Stimulated activated CD4-positive, alpha-beta T cell treated with anti-CD3 and anti-CD28 coated beads, Interleukin-4, amount 100 ng/mL, for 48 hours (primary cell): ENCODE measurements around the gene PAIP2B.
"Not testable (repeated sequence)": the region's sequence is repeated elsewhere in the genome, so short reads cannot be mapped to it uniquely, and the experiment has no call there.

Source experiments
- DNase-seq, 2 donors: peaks; one replicate each; pipeline ENCODE4 v3.0.0-alpha.2; 2020; ENCODE audit warnings: low read depth in 2 of 2

The PAIP2B gene

DNA sequence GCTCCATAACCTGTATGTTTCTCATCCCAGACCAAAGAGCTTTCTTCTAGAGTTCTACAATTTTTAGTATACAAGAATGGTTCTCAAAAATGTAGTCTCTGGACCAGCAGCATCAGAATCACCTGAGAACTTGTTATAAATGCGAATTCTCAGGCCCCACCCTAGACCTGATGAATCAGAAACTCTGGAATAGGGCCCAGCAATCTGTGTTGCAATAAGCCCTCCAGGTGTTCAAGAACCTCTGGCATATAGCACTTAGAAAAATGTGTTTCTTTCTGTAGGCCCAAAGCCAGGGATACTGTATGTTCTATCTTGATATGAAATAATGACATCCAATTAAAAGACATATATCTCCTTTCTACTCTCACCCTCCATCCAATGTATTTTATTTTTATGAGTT lies 10.4 kb downstream of the PAIP2B start:
- DNase-seq, result no peak

DNA sequence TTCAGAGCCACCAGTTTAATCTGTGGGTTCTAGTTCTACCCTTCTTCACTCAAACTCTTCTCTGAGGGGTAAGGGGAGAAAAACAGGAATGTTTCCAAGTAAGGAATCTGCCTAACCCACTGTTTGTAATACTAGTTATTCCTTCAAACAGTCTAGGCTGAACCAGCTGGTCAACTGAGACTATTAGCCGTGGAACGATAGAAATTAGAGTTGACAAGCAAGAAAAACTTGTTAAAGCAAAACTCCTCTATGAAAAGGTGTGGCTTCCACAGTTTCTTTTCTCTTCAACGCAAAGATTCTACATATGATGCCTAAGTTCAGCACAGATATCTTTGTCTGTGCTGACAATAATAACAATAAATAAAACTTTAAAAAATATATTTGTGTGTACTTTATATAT lies 11.5 kb downstream of the PAIP2B start:
- no peak for DNase-seq

DNA sequence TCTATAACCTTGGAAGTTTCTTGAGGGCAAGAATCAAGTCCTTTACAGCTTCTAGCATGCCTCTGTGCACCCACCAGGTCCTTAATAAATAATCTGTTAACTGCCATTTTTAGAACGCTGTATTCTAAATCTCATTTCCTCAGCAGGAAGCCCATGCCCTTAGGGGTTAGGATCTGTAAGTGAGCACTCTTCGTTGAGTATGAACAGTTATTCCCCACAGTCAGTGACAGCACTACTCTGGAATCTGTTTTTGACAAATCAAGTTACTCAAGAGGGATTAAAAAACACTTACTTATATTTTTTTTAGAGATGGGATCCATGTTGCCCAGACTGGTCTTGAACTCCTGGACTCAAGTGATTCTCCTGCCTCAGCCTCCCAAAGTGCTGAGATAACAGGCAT lies 14.6 kb downstream of the PAIP2B start:
- no peak for DNase-seq

DNA sequence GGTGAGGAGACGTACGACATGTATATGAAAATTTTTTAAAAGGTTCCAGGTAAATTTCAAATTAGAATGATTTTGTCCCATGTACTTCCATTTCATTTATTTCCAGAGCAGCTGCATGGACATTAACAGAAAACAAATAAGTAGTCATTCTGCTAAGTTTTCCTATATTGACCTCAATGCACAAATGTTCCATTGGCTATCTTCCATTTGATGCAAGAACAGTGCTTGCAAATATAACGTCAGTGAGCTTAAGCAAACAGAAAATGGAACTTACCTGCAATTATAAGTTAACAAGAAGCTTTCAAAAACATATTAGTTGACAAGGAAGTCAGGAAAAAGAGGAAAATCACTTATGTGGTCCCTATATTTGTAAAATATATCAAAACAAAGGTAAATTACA lies 16.6 kb downstream of the PAIP2B start:
- DNase-seq, result no peak

DNA sequence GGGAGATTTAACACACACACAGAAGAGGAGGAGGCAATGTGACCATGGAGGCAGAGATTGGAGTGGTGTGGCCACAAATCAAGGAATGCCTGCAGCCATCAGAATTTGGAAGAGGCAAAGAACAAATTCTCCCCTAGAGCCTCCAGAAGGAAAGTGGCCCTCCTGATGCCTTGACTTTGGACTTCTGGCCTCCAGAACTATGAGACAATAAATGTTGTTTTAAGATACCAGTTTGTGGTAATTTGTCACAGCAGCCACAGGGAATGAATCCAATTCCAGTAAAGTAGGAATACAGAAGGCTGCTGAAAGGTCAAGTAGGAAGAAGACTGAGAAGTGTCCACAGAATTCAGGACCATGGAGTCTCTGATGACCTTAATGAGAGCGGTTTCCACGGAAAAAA lies 18.1 kb downstream of the PAIP2B start:
- no peak for DNase-seq

DNA sequence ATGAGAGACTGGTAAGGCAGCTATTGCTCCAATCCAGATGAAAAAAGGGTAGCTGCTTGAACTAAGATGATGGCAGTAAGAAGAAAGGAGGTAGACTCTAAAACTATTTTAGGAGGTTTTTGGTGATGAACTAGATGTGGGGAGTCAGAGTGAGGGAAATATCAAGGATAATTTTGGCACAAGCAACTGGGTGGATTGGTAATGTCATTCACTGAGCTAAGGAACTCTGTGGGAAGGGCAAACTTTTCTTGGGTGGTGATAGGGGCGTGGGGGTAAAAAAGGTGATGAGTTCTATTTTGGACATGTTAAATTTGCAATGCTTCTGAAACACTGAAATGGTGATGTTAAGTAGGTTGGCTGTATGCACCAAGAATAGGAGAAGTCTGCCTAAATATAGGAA lies 19.3 kb downstream of the PAIP2B start:
- no peak for DNase-seq

DNA sequence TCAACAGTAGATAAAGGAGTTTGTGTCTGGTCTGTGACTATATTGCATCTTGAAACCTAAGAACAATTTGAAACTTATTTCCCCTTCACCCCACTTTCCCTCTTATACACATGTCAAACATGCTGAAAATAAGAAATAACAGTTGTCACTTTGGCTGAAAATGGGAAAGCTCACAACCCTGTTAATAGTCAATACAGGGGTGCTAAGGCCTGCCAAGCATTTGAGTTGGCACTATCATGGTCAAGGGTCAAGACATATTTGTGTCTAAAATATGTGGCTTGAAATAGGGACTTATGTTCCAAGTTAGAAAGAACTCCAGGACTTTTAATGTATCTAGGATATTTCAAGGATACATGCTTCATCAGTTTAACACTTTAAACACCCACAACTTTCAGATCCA lies 20.6 kb downstream of the PAIP2B start:
- no peak for DNase-seq

DNA sequence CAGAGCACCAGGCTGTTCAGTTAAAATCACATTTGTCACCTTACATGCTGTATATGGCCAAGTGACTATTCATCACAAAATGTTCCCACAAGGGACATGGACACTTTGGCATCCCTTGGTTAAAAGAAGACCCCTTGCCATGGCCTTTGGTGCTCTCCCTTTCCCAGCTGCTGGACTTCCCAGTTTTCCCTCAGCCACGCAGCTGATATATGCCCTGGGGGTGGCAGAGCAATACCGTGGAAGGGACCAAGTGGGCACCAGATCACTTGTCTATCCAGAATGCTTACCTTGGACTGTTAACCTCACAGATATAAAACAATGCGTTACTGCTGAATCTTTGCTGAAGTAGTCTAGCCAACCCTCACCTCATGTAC lies 35.3 kb downstream of the PAIP2B start:
- no peak for DNase-seq

DNA sequence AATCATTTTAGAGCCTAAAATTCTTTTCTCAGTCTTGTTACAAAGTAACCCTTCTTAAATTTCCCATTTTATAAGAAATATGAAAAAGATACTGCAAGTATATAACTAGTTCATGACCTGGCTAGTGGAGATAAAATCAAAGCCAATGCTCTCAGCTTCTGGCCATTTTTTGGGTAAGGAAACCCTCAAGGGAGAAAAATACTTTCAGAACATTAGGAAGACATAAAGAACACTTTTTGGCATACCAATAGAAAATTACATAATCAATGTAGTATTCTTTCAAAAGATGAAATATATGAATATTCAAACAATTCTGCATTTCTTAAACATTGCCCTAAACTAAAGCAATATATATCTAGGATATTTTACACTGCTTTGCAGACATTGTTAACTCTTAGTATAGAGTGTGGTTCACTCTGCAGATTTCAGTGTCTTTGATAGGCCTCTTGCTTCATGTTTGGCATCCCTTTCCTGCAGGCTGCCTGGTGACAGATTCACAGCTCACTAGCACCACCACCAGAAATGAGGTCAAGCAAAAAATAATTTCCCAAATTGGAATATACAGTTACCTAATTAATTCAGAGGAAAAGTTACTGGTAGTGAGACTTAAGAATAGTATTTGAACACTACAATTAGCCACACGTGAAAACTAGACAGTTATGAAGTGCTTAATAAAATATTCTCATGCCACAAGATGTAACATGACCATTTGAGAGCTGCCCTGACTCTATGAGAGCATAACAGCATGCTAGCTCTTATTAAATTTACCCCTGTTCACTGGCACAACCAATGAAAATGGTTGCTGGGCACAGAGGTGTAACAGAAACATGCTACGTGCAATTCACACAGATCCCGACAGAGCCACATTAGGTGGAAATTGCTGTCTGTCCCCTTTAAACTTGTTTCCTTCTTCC lies 36.0 kb downstream of the PAIP2B start:
- no peak for DNase-seq

DNA sequence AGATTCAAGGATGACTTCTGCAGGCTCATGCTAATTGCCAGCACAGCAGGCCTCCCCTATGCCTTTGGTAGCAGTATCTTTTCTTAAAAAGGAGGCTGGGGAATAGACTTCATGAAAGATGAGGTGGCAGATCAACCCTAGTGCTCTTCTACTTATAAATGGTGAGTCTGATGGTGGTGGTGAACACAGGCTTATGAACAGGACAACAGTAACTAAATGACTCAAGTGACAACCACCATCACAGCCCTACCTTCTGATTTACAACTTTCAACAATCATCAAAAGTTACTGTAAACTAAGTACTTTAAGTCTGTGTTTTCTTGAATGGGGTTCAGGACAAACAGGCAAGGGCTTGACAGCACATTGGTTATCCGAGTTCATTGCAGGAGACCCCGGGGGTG lies 39.3 kb downstream of the PAIP2B start:
- no peak for DNase-seq

DNA sequence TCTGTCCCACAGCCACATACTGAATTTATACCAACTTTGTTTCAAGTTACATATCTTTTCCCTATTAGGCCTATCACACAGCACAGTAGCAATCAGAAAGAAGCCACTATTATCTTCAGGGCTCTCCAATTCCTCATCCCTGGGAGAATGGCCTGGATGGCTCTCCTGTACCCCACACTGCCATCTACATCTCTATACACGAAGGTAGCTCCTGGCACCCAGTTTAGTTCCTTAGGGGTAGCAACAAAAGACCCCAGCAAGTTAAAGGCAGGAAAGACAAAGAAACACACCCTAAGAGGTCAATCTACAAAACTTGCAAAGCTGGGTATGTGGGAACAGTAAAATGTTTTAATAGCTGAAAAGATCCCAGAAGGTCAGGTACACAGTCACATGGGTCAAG lies 39.9 kb downstream of the PAIP2B start:
- no peak for DNase-seq

DNA sequence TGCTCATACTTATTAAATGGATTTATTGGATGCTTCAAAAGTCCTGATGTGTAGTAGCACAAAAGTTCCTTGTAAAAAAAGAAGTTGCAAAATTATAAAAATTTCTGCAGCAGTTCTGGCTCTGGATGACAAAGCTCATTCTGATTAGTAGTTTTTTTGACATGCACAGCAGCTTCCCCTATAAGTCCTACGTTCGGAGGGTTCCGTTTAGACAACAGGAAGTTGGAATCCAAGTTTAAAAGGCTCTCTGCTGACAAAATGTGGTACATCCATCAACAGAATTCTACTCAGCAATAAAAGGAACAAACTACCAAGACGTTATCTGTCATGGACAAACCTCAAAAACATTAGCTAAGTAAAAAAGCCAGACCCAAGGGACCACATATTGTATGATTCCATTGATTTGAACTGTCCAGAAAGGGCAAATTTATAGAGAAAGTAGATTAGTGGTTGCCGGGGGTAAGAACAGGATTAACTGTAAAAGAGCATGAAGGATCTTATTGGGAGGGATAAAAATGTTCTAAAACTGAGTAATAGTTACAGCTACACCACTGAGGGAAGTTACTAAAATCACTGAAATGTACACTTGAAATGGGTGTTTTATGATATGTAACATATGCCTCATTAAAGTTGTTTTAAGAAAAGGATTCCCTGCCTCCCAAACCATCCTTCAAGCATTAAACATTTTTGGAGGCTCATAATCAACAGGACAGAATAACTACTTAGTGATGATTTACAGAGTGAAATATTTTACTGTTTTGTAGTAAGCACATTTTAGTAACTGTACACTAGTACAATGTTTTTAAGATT lies 43.4 kb downstream of the PAIP2B start:
- not testable (repeated sequence) for DNase-seq

DNA sequence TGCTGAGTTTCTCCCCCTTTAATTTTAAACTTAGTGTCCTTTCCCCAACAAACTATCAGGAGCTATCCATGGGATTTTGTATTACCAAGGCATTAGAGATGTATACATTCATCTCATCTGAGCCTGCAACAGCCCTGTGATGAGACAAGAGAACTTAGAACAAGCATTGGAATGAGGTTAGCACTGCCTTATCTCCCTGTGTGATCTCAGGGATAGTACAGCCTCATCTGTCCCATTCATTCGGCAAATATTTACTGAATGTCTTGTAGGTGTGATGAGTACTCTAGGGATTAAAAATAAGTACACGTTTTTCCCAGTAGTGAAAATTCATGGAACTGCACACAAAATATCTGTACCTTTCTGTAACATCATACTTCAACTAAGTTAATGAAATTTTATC lies 45.6 kb downstream of the PAIP2B start:
- no peak for DNase-seq

DNA sequence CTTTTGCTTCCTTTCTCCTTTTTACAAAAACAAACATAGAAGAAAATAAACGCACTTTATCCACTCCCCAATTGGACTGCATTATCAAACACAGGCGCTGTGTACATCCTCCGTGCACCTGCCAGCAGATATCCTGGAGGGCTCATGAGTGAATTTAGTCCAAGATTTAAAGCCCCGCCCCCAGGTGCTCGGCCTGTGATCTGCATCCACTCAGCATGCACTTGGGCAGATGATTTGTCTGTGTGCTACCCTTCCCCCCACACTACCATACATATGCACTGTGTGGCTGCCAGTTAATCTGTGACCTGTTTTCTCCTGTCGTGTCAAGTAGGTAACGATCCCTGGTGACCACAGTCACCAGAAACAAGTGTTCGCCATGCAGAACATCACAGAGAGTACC lies 48.1 kb downstream of the PAIP2B start:
- DNase-seq, result not testable (repeated sequence)

DNA sequence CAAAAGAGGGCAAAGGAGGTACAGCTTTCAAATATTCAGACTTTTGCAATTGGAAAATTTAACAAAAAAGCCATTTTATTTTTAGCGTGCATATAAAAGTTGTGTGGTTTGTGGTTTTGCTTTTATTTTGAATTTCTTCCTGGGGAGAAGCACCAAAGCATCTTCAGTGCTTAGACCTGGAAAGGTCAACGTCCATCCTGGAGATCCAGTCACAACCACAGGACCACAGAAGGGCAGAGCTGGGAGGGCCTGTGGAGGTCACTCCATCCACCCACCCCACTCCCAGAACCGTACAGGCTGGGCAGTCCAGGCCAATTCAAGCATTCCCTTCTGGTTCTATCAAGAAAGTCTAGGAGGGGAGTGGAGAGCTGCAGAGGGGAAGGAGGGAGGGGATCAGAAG lies 52.7 kb downstream of the PAIP2B start:
- DNase-seq, result no peak

DNA sequence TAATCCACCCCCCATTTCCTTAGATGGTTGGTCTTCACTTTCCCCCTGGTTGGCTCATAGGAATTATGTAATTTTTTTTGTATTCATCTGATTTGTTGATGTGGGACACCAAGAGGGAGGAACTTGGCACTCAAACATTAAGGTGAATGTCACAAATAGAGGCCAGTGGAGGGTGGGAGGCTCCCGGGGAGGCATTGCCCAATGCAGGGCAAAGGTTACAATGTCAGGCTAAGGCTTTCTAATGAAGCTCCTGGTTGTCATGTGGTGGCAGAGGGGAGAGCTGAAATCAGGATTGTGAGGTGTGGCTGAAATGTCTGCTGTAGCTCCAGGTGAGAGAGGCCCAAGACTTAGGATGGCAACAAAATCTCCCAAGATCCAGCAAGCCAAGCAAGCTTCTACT lies 53.8 kb downstream of the PAIP2B start:
- DNase-seq, result no peak

DNA sequence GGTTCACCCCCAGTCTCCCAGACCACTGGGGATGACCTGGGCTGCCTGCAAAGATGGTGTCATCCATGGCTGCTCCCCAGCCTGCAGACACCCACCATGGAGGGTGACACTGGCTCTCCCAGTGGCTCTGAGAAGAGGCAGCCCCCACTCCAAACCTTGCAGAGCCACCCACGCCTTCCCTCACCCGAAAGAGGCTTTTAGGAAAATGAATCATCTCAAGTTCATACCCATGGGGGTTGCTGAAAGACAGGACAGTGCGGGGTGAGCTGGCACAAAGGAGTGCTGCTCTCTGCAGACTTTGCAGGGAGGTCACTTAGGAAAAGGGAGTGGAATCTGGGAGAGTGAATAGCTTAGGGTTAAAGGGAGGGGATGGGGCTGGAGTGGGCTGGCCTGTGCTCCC lies 60.1 kb downstream of the PAIP2B start:
- no peak for DNase-seq

DNA sequence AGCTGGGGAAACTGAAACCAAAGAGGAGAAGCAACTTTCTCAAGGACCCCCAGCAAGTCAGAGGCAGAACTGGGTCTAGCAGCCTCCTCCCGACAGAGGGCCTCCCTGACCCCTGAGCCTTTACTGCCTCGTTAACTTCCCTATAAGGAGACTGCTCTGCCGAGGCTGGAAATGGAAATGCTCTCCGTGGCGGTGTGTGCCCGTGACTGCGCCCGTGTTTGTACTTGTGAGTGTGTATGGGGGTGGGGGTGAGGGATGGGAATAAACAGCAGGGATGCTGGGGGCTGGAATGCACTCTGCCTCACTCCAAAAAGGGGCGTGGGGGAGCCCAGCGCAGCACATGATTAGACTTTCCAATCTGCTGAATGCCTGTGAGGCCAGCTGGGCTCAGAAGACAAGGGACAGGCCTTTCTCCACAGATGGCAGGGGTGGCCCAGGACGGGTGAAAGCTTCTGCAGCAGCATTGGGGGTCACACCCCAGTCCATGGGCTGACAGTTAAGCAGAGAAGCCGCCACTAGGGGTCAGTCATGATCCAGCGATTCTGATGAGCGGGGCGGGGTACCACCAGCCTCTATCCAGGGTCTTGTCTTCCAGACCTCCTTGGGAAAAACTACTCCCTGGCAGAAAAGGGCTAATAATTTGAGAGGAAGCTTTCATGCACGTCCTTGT lies 69.6 kb downstream of the PAIP2B start:
- peak; percentile 47 to 63 for DNase-seq

DNA sequence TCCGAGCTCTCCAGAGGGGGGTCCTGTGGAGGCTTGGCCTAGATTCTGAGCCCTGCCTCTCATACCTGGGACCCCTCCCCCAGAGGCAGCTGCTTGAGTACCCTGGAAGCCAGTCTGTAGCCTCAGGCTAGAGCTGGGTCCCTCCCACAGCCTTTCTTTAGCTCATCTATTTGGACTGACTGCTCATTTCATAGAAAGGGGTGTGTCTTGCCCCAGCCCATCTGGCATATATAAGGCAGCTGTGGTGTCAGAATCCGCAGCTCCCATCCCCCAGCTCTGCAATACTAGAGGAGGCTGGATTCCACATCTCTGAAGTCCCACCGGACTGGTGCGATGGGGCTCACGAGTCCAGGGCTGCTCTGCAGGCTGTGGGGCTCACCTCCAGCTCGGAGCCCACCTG lies 70.3 kb downstream of the PAIP2B start:
- no peak for DNase-seq

DNA sequence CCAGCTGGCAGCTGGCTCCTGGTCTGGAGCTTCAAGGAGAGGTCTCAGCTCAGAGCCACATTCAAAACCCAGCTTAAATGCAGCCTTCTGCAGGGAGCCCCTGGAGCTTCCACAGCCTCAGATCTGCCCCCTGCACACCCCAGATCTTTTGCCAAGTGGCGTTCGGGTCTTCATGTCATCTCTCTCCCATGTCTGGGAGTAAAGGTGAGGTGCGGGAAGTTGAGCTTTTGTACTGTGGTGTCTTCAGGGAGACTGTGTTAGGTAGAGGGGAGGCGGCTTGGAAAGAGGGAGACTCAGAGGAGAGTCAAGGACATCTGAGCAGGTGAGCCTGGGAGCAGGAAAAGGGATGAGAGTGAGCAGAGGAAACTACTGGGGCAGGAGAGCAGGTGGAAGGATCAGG lies 71.1 kb downstream of the PAIP2B start:
- no peak for DNase-seq

DNA sequence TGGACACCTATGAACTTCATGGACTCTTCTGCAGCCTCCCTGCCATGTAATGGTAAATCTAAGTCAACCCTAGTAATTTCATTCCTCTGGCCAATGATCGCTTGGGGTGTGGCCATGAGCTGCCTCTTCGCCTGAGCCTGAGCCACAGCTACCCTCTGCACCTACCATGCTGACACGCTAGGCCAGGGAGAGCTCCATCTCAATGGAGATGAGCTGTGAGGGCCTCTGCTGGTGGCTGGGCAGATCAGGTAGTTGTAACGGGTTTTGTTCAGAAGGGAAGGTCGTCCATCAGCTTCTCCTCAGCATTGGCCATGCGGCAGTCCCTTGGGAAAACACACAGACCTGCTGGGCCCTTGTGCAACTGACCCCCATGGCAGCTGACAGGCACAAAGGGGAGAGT lies 72.1 kb downstream of the PAIP2B start:
- peak in 1 of 2 donors; percentile 16 for DNase-seq

DNA sequence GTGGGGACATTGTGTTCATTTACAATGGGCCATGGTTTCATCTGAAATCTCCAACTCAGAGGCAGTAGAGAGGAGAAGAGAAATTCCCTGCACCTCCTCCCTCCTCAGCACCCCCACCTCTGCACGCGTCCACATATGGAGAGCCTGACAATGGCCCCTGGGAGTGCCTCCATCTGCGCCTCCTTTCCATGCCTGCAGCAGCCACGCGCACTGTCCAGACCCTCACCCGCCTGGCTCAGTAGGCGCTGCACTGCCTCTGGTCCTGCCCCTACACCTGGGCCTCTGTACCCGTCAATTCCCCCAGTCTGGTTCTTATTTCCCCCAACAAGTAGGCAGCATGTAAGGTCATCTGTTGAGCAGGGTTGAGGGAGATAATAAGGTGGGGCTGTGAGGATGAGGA lies 72.6 kb downstream of the PAIP2B start:
- DNase-seq, result no peak
